Measurements from ENCODE around the gene SLIT1.
A peak's percentile ranks its signal among the peaks of the same experiment; 100 is the strongest.

SLIT1 gene

DNA sequence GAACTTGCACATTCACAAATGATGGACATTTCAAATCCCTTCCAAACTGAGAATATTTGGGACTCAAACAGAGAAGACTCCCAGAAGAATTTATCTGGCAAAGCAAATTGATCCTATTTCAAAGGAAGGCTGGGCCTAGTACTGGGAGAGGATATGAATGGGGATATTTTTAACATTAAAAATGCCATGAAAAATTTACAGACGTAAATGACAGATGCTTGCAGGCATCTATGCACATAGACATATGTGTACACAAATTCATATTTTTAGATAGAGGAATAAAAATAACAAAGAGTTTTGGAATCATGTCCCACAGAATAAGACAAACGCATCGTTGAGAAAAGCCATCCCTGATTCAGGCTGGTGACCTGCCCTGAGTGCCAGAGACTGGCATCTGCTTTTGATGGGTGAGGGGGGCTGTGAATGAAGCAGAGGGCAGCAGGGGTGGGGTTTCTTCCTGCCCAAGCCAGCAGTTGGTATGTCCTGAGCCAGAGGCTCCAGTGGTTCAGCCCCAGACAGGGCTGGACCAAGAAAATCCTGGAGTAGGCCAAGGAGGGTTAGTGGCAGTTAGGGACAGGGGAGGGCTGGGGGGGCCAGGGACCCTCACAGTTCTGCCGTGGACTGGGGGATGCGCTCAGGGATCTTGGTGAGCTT is 138.5 kb downstream of the SLIT1 start:
- H3K18ac ChIP-seq (ENCODE audit: low read length): peak overlapping the region; percentile 69
- H3K36me3 ChIP-seq (replicated peaks in 1 of 2; ENCODE audit: control insufficient read depth in 2 of 2, insufficient read depth in 2 of 2, low read length in 2 of 2): no peaks in the 10 kb centered on the region
- H3K14ac ChIP-seq (ENCODE audit: low read length): no peak overlapping the region
- H4K8ac ChIP-seq (ENCODE audit: low read depth, low read length): no peak overlapping the region
- H2AFZ ChIP-seq (ENCODE audit: low read length): peak overlapping the region; percentile 7
- no peak overlapping the region for H3K4me3 ChIP-seq (ENCODE audit: low read length in 2 of 2)
- no peak overlapping the region for H2BK15ac ChIP-seq (ENCODE audit: low read length)
- peak overlapping the region; percentile 64 for H2BK12ac ChIP-seq (ENCODE audit: low read length)
- H3K4me1 ChIP-seq (ENCODE audit: control insufficient read depth in 2 of 2, insufficient read depth in 1 of 2, low read depth in 1 of 2, low read length in 2 of 2): peaks cover 0 to 3% of the 10 kb centered on the region in 2 donors
- H3K27ac ChIP-seq (replicated peaks; ENCODE audit: low read length): no peak overlapping the region
- H3K4me2 ChIP-seq (ENCODE audit: insufficient read depth, low read length, poor library complexity, severe bottlenecking): no peak overlapping the region
- no peaks in the 10 kb centered on the region for H3K79me1 ChIP-seq (ENCODE audit: low read depth, low read length)
- H3K4ac ChIP-seq (ENCODE audit: low read length): no peak overlapping the region
- peaks cover 2 to 3% of the 10 kb centered on the region in 2 donors for H3K9me3 ChIP-seq (replicated peaks in 1 of 2; ENCODE audit: control insufficient read depth in 2 of 2, insufficient read depth in 1 of 2, low read depth in 1 of 2, low read length in 2 of 2)
- peak overlapping the region; percentile 25 for H2AK5ac ChIP-seq (ENCODE audit: low read depth, low read length)
- H4K91ac ChIP-seq (ENCODE audit: low read depth, low read length, poor library complexity): no peak overlapping the region
- H2BK5ac ChIP-seq (ENCODE audit: low read length): peak overlapping the region; percentile 60
- H3K27me3 ChIP-seq (ENCODE audit: control insufficient read depth in 3 of 3, insufficient read depth in 3 of 3, low read depth in 1 of 3, low read length in 3 of 3): peaks cover 0 to 4% (median 0%) of the 10 kb centered on the region in 3 experiments
- H3K9ac ChIP-seq (ENCODE audit: low read depth, low read length, poor library complexity): peak overlapping the region; percentile 35
- no CpG with 5 or more reads among the region's 5 CpGs for WGBS, 2 donors (ENCODE audit: extremely low coverage in 2 of 2, insufficient read length in 2 of 2, insufficient replicate concordance in 1 of 2)
- H2BK120ac ChIP-seq (ENCODE audit: low read depth, low read length): no peak overlapping the region
- H3K23ac ChIP-seq (ENCODE audit: low read depth, low read length, poor library complexity): no peak overlapping the region
- DNase-seq (ENCODE audit: low spot score): no peak

DNA sequence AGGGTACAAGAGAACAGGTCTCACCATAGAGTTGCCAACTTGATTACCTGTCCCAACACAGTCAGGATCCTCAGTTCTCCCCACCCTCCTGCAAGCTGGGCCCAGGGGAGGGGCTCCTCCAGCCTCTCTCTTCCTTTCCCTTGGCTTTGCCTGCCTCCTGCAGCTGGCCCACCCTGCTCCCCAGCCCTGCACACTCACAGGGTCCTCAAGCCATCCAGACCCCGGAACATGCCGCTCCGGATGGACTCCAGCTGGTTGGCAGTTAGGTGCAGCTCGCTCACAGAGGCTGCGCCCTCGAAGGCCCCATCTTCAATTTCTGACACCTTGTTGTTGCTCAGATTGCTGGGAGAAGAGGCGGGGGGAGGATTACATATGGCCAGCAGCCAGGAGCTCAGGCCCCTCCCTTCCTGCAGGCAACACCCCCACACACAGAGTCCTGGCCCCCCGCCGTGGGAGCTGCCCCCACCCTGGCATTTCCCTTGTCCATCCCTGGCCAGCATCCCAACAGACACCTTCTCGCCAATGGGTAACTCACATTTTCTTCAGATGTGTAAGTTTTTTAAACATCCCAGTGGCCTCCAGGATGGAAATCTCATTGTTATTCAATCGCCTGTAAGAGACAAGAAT is 139.2 kb downstream of the SLIT1 start:
- no CpG with 5 or more reads among the region's 11 CpGs for WGBS, 2 donors (ENCODE audit: extremely low coverage in 2 of 2, insufficient read length in 2 of 2, insufficient replicate concordance in 1 of 2)
- Histone ChIP-seq H3K9me3 (replicated peaks in 1 of 2; ENCODE audit: control insufficient read depth in 2 of 2, insufficient read depth in 1 of 2, low read depth in 1 of 2, low read length in 2 of 2) (peaks cover 2 to 3% of the 10 kb centered on the region in 2 donors), H3K4ac (ENCODE audit: low read length) (no peak overlapping the region), H2AFZ (ENCODE audit: low read length) (peak overlapping the region; percentile 7), H3K79me1 (ENCODE audit: low read depth, low read length) (no peaks in the 10 kb centered on the region), H3K27ac (replicated peaks; ENCODE audit: low read length) (no peak overlapping the region), H2AK5ac (ENCODE audit: low read depth, low read length) (no peak overlapping the region), H2BK5ac (ENCODE audit: low read length) (no peak overlapping the region), H4K91ac (ENCODE audit: low read depth, low read length, poor library complexity) (no peak overlapping the region), H2BK15ac (ENCODE audit: low read length) (no peak overlapping the region), H3K4me1 (ENCODE audit: control insufficient read depth in 2 of 2, insufficient read depth in 1 of 2, low read depth in 1 of 2, low read length in 2 of 2) (peaks cover 0 to 3% of the 10 kb centered on the region in 2 donors), H2BK12ac (ENCODE audit: low read length) (no peak overlapping the region), H3K14ac (ENCODE audit: low read length) (peak overlapping the region; percentile 63), H3K36me3 (replicated peaks in 1 of 2; ENCODE audit: control insufficient read depth in 2 of 2, insufficient read depth in 2 of 2, low read length in 2 of 2) (no peaks in the 10 kb centered on the region), H3K27me3 (ENCODE audit: control insufficient read depth in 3 of 3, insufficient read depth in 3 of 3, low read depth in 1 of 3, low read length in 3 of 3) (peaks cover 0 to 4% (median 0%) of the 10 kb centered on the region in 3 experiments), H2BK120ac (ENCODE audit: low read depth, low read length) (no peak overlapping the region), H3K23ac (ENCODE audit: low read depth, low read length, poor library complexity) (no peak overlapping the region), H3K4me2 (ENCODE audit: insufficient read depth, low read length, poor library complexity, severe bottlenecking) (no peak overlapping the region), H3K18ac (ENCODE audit: low read length) (peak overlapping the region; percentile 12), H4K8ac (ENCODE audit: low read depth, low read length) (no peak overlapping the region), H3K4me3 (ENCODE audit: low read length in 2 of 2) (no peak overlapping the region), H3K9ac (ENCODE audit: low read depth, low read length, poor library complexity) (peak overlapping the region; percentile 14)
- DNase-seq (ENCODE audit: low spot score): no peak

DNA sequence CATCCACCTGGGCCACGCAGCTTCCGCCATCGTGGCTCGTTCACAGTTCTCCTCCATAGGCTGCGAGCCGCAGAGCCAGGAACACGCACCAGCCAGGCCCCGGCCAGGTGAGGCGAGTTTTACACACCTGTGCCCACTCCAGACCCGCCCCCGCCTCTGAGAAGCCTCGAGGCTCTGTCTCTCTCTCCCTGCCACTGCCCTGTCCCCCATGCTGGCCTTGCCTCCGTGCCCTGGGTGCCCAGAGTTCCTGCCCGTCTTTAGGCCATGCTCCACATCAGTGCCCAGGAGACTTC is 142.2 kb downstream of the SLIT1 start:
- H3K79me1 ChIP-seq (ENCODE audit: low read depth, low read length): no peaks in the 10 kb centered on the region
- H2BK12ac ChIP-seq (ENCODE audit: low read length): no peak overlapping the region
- H3K4ac ChIP-seq (ENCODE audit: low read length): no peak overlapping the region
- H3K4me1 ChIP-seq (ENCODE audit: control insufficient read depth in 2 of 2, insufficient read depth in 1 of 2, low read depth in 1 of 2, low read length in 2 of 2): peaks cover 3 to 7% of the 10 kb centered on the region in 2 donors
- H2AFZ ChIP-seq (ENCODE audit: low read length): no peak overlapping the region
- no peaks in the 10 kb centered on the region for H3K36me3 ChIP-seq (replicated peaks in 1 of 2; ENCODE audit: control insufficient read depth in 2 of 2, insufficient read depth in 2 of 2, low read length in 2 of 2)
- no peak overlapping the region for H3K18ac ChIP-seq (ENCODE audit: low read length)
- no peak overlapping the region for H3K4me3 ChIP-seq (ENCODE audit: low read length in 2 of 2)
- no peak overlapping the region for H3K14ac ChIP-seq (ENCODE audit: low read length)
- H3K23ac ChIP-seq (ENCODE audit: low read depth, low read length, poor library complexity): peak overlapping the region; percentile 8
- H2AK5ac ChIP-seq (ENCODE audit: low read depth, low read length): no peak overlapping the region
- H2BK120ac ChIP-seq (ENCODE audit: low read depth, low read length): peak overlapping the region; percentile 13
- no peak overlapping the region for H2BK15ac ChIP-seq (ENCODE audit: low read length)
- no CpG with 5 or more reads among the region's 14 CpGs for WGBS, 2 donors (ENCODE audit: extremely low coverage in 2 of 2, insufficient read length in 2 of 2, insufficient replicate concordance in 1 of 2)
- H4K91ac ChIP-seq (ENCODE audit: low read depth, low read length, poor library complexity): no peak overlapping the region
- peaks cover 2 to 3% of the 10 kb centered on the region in 2 donors for H3K9me3 ChIP-seq (replicated peaks in 1 of 2; ENCODE audit: control insufficient read depth in 2 of 2, insufficient read depth in 1 of 2, low read depth in 1 of 2, low read length in 2 of 2)
- H3K27ac ChIP-seq (replicated peaks; ENCODE audit: low read length): no peak overlapping the region
- no peak overlapping the region for H4K8ac ChIP-seq (ENCODE audit: low read depth, low read length)
- H3K27me3 ChIP-seq (ENCODE audit: control insufficient read depth in 3 of 3, insufficient read depth in 3 of 3, low read depth in 1 of 3, low read length in 3 of 3): peaks cover 0 to 1% (median 0%) of the 10 kb centered on the region in 3 experiments
- peak overlapping the region; percentile 61 for H2BK5ac ChIP-seq (ENCODE audit: low read length)
- no peak overlapping the region for H3K9ac ChIP-seq (ENCODE audit: low read depth, low read length, poor library complexity)
- no peak for DNase-seq (ENCODE audit: low spot score)
- no peak overlapping the region for H3K4me2 ChIP-seq (ENCODE audit: insufficient read depth, low read length, poor library complexity, severe bottlenecking)

DNA sequence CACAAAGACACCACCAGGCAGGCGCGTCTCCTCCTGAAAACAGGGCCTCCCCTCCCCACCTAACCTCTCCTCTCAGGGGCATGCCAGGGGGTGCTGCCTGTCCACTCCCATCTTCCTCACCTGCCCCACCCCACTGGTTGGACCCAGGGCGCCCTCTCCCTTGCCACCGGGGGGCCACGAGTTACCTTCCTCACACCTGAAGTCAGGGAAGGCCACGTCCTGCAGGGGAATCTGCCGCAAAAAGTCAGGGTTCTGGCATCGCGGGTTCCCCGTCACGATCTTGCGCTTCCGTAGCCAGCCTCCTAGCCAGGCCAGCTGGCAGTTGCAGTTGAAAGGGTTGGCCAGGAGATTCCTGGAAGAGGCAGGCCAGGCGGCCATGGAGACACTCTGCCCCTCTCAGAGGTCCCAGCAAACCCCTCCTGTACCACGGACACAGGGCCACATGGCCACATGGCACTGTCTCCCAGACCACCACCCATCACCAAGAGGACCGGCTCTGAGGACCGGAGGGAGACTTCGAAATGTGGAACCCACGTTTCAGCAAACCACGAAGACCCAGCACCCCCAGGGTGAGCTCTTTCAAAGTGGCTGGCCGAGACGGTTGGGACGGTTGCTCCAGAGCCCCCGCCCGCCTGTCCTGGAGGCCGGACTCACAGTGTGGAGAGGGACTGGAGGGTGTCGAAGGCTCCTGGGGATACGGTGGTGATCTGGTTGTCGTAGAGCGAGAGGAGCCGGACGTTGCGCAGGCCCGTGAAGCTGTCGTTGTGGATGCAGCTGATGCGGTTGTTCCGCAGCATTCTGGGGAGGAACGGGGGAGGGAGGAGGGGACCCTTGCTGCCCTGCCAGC is 142.8 kb downstream of the SLIT1 start:
- H3K4me1 ChIP-seq (ENCODE audit: control insufficient read depth in 2 of 2, insufficient read depth in 1 of 2, low read depth in 1 of 2, low read length in 2 of 2): peaks cover 3 to 5% of the 10 kb centered on the region in 2 donors
- no peak overlapping the region for H2BK15ac ChIP-seq (ENCODE audit: low read length)
- no peak overlapping the region for H4K91ac ChIP-seq (ENCODE audit: low read depth, low read length, poor library complexity)
- H3K18ac ChIP-seq (ENCODE audit: low read length): peak overlapping the region; percentile 25
- DNase-seq (ENCODE audit: low spot score): no peak
- H3K79me1 ChIP-seq (ENCODE audit: low read depth, low read length): no peaks in the 10 kb centered on the region
- H2BK5ac ChIP-seq (ENCODE audit: low read length): peak overlapping the region; percentile 61
- peak overlapping the region; percentile 13 for H2BK120ac ChIP-seq (ENCODE audit: low read depth, low read length)
- H2AK5ac ChIP-seq (ENCODE audit: low read depth, low read length): no peak overlapping the region
- no peak overlapping the region for H3K4me2 ChIP-seq (ENCODE audit: insufficient read depth, low read length, poor library complexity, severe bottlenecking)
- H4K8ac ChIP-seq (ENCODE audit: low read depth, low read length): no peak overlapping the region
- no CpG with 5 or more reads among the region's 38 CpGs for WGBS, 2 donors (ENCODE audit: extremely low coverage in 2 of 2, insufficient read length in 2 of 2, insufficient replicate concordance in 1 of 2)
- H3K9ac ChIP-seq (ENCODE audit: low read depth, low read length, poor library complexity): no peak overlapping the region
- no peak overlapping the region for H2BK12ac ChIP-seq (ENCODE audit: low read length)
- H3K9me3 ChIP-seq (replicated peaks in 1 of 2; ENCODE audit: control insufficient read depth in 2 of 2, insufficient read depth in 1 of 2, low read depth in 1 of 2, low read length in 2 of 2): peaks cover 2 to 3% of the 10 kb centered on the region in 2 donors
- H2AFZ ChIP-seq (ENCODE audit: low read length): no peak overlapping the region
- no peak overlapping the region for H3K4ac ChIP-seq (ENCODE audit: low read length)
- no peaks in the 10 kb centered on the region for H3K36me3 ChIP-seq (replicated peaks in 1 of 2; ENCODE audit: control insufficient read depth in 2 of 2, insufficient read depth in 2 of 2, low read length in 2 of 2)
- no peak overlapping the region for H3K4me3 ChIP-seq (ENCODE audit: low read length in 2 of 2)
- H3K23ac ChIP-seq (ENCODE audit: low read depth, low read length, poor library complexity): peak overlapping the region; percentile 30
- no peak overlapping the region for H3K27ac ChIP-seq (replicated peaks; ENCODE audit: low read length)
- no peak overlapping the region for H3K14ac ChIP-seq (ENCODE audit: low read length)
- peaks cover 0 to 2% (median 0%) of the 10 kb centered on the region in 3 experiments for H3K27me3 ChIP-seq (ENCODE audit: control insufficient read depth in 3 of 3, insufficient read depth in 3 of 3, low read depth in 1 of 3, low read length in 3 of 3)
